ENCODE measurements around the gene SPIB.

- TF ChIP-seq CTCF (conservative IDR thresholded peaks at IDR 0.05; ENCODE audit: low read depth, low read length) (no peak), ELK1 (IDR thresholded peaks at IDR 0.05; ENCODE audit: borderline replicate concordance, low read depth, low read length) (no peak), SMC3 (IDR thresholded peaks at IDR 0.05; ENCODE audit: low read depth, low read length) (no peak), POLR2A (IDR thresholded peaks at IDR 0.05; ENCODE audit: low read depth, low read length) (no peak), USF2 (IDR thresholded peaks at IDR 0.05; ENCODE audit: low read depth, low read length) (no peak), MXI1 (IDR thresholded peaks at IDR 0.05; ENCODE audit: borderline replicate concordance, low read depth, low read length) (no peak), RCOR1 (IDR thresholded peaks at IDR 0.05; ENCODE audit: insufficient replicate concordance, low read length) (no peak)
Observed at GRCh38 chr19:50413531-50413930, 5.2 kb upstream of the SPIB start.
